HG02610 (cell line): ENCODE data around the gene C2orf78.

Source experiments
- ATAC-seq: cut with Tn5 transposase; IDR thresholded peaks from one replicate; pipeline ENCODE4 v1.9.1; 2021; ENCODE audit warnings: mild to moderate bottlenecking, moderate library complexity; ENCODE audit not compliant: unreplicated experiment

The C2orf78 gene

GRCh38 chr2:73837847-73838585 lies 54.0 kb downstream of the C2orf78 start:
- ATAC-seq = no peak

GRCh38 chr2:73838889-73839534 lies 55.0 kb downstream of the C2orf78 start:
- ATAC-seq = no peak

- ATAC-seq = no peak
Observed at GRCh38 chr2:73839653-73840411, 55.8 kb downstream of the C2orf78 start.

GRCh38 chr2:73841912-73842738 lies 58.1 kb downstream of the C2orf78 start:
- ATAC-seq = no peak

GRCh38 chr2:73842739-73843019 lies 58.7 kb downstream of the C2orf78 start:
- ATAC-seq = no peak

- ATAC-seq = no peak
Observed at GRCh38 chr2:73844087-73844486, 60.1 kb downstream of the C2orf78 start.

- ATAC-seq = no peak
Observed at GRCh38 chr2:73850009-73850408, 66.0 kb downstream of the C2orf78 start.

- ATAC-seq = no peak
Observed at GRCh38 chr2:73851274-73851673, 67.3 kb downstream of the C2orf78 start.

GRCh38 chr2:73852020-73852419 lies 68.0 kb downstream of the C2orf78 start:
- ATAC-seq = no peak

GRCh38 chr2:73855526-73855925 lies 71.5 kb downstream of the C2orf78 start:
- no peak for ATAC-seq

- ATAC-seq = no peak
Observed at GRCh38 chr2:73856214-73856613, 72.2 kb downstream of the C2orf78 start.

GRCh38 chr2:73859721-73860586 lies 76.0 kb downstream of the C2orf78 start:
- peak; percentile 59 for ATAC-seq

- ATAC-seq = no peak
Observed at GRCh38 chr2:73862987-73863386, 79.0 kb downstream of the C2orf78 start.
